Activated CD4-positive, alpha-beta T cell treated with anti-CD3 and anti-CD28 coated beads for 48 hours (primary cell): ENCODE measurements around the gene STAT2.
"Not testable (repeated sequence)": the region's sequence is repeated elsewhere in the genome, so short reads cannot be mapped to it uniquely, and the experiment has no call there.

ENCODE experiments used
- DNase-seq: peaks from one replicate; pipeline ENCODE4 v3.0.0-alpha.2; 2020

The STAT2 gene

GRCh38 chr12:56324206-56324605 lies 35.7 kb downstream of the STAT2 start:
- DNase-seq, result no peak

DNA sequence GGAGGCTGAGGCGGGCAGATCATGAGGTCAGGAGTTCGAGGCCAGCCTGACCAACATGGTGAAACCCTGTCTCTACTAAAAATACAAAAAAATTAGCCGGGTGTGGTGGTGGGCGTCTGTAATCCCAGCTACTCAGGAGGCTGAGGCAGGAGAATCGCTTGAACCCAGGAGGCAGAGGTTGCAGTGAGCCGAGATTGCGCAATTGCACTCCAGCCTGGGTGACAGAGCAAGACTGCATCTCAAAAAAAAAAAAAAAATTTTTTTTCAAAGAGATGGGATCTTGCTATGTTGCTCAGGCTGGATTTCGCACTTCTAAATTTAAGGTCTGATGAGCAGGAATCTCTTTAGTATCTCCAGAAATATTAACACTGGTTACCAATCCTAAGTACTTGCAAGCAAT lies 38.3 kb downstream of the STAT2 start:
- not testable (repeated sequence) for DNase-seq

- DNase-seq, result peak; percentile 32
Measured at GRCh38 chr12:56321027-56321426, 38.9 kb downstream of the STAT2 start.

GRCh38 chr12:56317675-56318074 lies 42.2 kb downstream of the STAT2 start:
- DNase-seq, result no peak

GRCh38 chr12:56315622-56316473 lies 44.1 kb downstream of the STAT2 start, which contains the start of gene CNPY2:
TSS of gene CNPY2 (minus strand) at chr12:56315988. CDS start at chr12:56315217, 771 bp downstream.
- DNase-seq, result peak; percentile 96

DNA sequence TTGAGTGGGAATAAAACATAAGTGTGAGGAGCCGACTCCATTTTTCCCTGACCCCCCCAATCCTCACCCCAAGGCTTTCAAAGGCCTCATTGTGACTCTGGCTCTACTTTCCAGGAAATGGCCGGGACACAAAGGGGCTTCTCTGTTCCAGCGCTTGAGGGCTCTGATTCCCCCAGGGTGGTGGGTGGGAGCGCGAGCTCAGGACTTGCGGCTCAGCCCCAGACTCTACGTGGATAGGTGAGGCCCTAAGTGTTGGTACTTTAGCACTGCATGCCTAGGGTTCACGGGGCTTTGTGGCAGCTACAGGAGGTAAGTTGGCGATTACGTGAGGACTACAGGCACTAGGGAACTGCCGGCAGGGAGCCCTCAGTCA lies 44.7 kb downstream of the STAT2 start:
- DNase-seq, result peak; percentile 28

DNA sequence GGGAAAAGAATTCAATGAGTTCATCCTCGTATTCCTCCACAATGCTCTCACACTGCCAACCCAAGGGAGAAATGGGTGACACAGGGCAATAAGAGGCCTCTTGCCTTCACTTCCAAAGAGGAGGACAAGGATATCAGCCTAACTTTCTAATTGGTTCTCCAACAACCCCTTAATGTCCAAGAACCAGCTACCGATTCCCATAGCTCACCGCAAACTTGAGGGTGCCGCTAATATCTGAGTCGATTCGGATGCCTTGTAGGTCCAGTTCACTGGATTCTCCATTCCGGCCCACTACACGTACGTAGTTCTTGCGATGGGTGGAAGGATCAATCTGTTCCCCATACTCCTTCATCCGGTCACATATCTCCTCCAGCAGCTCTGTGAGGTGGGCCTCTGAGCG lies 48.9 kb downstream of the STAT2 start:
- no peak for DNase-seq

GRCh38 chr12:56308714-56309113 lies 51.2 kb downstream of the STAT2 start:
- no peak for DNase-seq

- DNase-seq, result no peak
Measured at GRCh38 chr12:56307221-56307965, 52.5 kb downstream of the STAT2 start.

- DNase-seq, result no peak
Measured at GRCh38 chr12:56304872-56305590, 54.9 kb downstream of the STAT2 start.

DNA sequence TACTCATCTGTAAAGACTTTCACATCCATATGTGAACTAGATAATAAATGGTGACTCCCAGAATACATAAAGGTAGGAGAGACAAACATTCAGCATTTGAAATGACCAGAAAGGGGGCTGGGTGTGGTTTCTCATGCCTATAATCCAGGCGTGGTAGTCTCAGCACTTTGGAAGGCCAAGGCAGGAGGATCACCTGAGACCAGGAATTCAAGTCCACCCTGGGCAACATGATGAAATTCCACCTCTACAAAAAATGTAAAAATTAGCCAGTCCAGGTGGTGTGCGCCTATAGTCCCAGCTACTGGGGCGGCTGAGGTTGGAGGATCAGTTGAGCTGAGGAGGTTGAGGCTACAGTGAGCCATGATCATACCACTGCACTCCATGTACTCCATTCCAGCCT lies 55.6 kb downstream of the STAT2 start:
- DNase-seq, result no peak

DNA sequence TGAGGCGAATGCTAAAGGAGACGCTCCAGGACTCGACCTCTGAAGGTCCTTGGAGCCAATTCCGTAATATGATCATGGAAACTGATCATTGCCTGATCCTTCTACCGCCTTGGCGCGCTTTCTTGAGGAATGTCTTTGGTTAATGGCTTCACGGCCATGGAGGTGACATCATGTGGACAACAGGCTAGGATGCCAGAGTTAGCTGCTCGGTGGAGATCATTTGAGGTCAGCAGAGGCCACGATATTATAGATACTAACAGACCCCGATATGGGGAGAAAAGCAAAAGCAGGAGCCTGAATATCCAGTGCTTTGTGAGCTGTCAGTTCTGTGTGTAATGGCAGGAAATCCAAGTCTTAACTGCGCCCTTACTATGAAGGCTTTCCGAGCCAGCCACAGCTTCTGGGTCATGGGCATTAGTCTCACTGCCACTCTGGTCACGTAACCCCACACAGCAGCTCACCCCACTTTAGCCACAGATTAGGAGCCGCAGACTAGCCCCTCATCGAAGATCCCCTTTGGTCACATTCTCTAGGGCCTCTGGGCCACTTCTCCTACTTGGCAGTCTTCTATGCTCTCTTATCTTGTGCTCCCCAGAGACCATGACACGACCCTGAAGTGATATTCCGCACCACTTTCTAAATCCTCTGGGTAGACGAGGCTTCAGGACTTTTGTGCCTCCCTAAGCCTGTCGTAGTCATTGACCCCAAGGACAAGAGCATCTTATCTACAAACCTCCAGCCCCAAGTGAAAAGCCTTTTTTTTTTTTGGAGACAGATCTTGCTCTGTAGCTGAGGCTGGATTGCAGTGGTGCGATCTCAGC lies 59.1 kb downstream of the STAT2 start:
- DNase-seq, result no peak

- peak; percentile 99 for DNase-seq
Measured at GRCh38 chr12:56299853-56300643, 59.9 kb downstream of the STAT2 start, which contains the start of gene CS. TSS of gene CS (minus strand) at chr12:56300330. CDS start at chr12:56300201, 129 bp downstream.

GRCh38 chr12:56299308-56299852 lies 60.5 kb downstream of the STAT2 start:
- DNase-seq, result peak; percentile 35

DNA sequence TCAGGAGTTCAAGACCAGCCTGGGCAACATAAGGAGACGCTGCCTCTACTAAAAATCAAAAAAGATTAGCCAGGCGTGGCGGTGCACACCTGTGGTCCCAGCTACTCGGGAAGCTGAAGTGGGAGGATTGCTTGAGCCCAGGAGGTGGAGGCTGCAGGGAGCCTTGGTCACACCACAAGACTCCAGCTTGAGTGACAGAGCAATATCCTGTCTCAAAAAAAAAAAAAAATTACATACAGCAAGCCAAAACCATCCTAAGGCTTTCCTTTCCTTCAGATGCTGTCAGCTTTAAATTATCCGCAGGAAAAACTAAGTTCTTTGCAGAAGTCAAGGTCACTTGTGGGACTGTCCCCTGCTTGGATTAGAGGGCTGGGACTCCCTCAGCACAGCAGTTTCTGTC lies 61.1 kb downstream of the STAT2 start:
- DNase-seq, result no peak

DNA sequence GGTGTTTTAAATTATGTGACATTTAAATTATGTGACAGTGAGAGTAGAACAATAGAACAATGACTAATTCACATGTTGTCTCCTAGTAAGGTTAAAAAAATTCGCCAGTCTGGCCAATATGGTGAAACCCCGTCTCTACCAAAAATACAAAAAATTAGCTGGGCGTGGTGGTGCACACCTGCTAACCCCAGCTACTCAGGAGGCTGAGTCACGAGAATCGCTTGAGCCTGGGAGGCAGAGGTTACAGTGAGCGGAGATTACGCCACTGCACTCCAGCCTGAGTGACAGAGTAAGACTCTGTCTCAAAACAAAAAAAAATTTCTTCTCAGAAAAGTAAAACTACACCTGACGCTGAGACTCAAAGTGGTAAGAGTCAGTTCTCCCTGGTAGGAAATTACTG lies 62.5 kb downstream of the STAT2 start:
- peak; percentile 27 for DNase-seq

GRCh38 chr12:56296295-56296694 lies 63.6 kb downstream of the STAT2 start:
- DNase-seq, result no peak

GRCh38 chr12:56293795-56294194 lies 66.1 kb downstream of the STAT2 start:
- DNase-seq, result no peak
